A673 (cell line): ENCODE data around the gene TBX1.

Experiments
- CTCF ChIP-seq: fragments of 300-800, 200-600 bp; sonication (generic); conservative IDR thresholded peaks from 2 replicates; pipeline ENCODE4 v1.5.1; 2017; ENCODE audit warnings: low read depth, mild to moderate bottlenecking, antibody characterized with exemption, low read length, moderate library complexity, mixed read lengths
- EZH2 ChIP-seq: fragments of 200-600 bp; sonication (generic); IDR thresholded peaks from 2 replicates; pipeline ENCODE4 v1.6.1; 2017; ENCODE audit warnings: borderline replicate concordance, low read depth, mild to moderate bottlenecking, mixed read lengths, antibody characterized with exemption, low read length; ENCODE audit not compliant: poor library complexity, severe bottlenecking

DNA sequence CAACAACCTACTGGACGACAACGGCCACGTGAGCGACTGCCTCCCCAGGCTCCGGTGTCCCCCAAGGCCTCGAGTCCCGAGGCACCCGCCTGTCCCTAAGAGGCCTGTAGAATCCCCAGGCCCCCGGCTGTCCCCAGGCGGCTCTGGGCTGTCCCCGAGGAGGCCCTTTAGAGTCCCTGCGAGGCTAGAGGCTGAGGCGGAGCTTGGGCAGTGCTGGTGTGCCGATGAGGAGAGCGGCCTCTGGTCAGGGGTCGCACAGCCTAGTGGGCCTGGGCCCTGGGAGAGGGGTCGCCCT lies 3.7 kb downstream of the TBX1 start:
- TF ChIP-seq CTCF (no peak), EZH2 (no peak)
